Measurements from ENCODE around the gene FOXJ1.

Gene FOXJ1

DNA sequence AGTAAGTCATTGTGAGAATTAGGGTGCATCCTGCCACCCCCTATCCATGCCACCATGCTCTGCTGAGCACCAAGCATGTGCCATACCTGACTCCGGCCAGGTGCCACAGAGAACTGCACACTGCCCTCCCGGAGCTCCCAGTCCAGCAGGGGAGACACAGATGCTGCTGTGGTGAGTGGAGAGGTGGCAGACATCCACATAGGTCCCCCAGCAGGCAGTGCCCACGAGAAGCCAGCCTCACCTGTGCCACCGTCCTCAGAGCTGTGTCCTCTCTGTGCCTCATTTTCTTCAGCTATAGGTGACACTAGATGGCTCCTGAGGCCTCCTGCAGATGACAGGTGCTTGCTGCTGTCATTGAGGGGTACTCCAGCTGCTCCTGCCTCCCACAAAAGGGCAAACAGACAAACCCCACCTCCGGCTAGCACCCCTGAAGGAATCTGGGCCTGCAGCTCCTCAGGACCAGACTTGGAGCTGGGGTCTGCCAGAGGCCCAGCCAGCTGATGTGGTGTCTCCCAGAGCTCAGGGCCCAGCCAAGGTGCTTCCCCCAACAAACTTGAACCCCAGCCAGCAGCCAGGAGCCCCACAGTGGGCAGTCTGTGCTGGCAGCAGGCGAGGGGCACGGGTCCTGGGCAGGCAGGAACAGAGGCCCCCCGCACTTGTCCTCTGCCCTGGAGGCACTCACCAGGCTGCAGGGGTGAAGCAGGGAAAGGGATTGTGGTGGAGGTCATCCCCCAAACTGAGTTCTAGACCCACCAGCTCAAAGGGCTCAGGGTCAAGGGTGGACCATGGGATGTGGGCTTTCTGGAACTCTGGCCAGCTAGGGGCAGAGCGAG, 17.1 kb downstream of the FOXJ1 start:
- no peak for DNase-seq (ENCODE audit: low spot score)

- no peak for DNase-seq (ENCODE audit: low spot score)
Observed at GRCh38 chr17:76123191-76123499, 17.9 kb downstream of the FOXJ1 start.

- DNase-seq (ENCODE audit: low spot score) = no peak
Observed at GRCh38 chr17:76122431-76123190, 18.4 kb downstream of the FOXJ1 start.

DNA sequence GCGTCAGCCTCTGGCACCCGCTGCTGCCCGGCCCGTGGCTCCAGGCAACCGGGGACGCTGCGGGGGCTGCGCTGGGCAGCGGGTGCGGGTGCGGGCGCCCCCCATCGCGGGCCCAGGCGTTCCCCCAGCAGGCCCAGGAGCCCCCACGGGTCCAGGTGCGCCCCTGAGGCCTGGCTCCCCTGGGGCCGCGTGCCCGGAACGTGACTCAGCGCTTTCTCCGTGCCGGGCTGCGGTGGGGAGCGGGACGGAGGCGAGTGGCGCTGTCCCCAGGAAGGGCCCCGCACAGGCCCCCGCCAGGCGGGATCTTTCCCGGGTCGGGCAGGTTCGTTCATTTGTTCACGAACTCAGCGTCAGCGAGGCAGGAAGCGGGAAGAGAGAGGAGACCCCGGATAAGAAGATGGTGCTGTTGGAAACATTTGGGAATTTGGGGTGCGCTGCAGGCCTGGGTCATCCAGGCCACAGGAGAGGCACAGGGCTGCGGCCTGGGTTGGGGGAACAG, 19.1 kb downstream of the FOXJ1 start:
- no peak for DNase-seq (ENCODE audit: low spot score)

- no peak for DNase-seq (ENCODE audit: low spot score)
Observed at GRCh38 chr17:76120658-76121008, 20.4 kb downstream of the FOXJ1 start.

DNA sequence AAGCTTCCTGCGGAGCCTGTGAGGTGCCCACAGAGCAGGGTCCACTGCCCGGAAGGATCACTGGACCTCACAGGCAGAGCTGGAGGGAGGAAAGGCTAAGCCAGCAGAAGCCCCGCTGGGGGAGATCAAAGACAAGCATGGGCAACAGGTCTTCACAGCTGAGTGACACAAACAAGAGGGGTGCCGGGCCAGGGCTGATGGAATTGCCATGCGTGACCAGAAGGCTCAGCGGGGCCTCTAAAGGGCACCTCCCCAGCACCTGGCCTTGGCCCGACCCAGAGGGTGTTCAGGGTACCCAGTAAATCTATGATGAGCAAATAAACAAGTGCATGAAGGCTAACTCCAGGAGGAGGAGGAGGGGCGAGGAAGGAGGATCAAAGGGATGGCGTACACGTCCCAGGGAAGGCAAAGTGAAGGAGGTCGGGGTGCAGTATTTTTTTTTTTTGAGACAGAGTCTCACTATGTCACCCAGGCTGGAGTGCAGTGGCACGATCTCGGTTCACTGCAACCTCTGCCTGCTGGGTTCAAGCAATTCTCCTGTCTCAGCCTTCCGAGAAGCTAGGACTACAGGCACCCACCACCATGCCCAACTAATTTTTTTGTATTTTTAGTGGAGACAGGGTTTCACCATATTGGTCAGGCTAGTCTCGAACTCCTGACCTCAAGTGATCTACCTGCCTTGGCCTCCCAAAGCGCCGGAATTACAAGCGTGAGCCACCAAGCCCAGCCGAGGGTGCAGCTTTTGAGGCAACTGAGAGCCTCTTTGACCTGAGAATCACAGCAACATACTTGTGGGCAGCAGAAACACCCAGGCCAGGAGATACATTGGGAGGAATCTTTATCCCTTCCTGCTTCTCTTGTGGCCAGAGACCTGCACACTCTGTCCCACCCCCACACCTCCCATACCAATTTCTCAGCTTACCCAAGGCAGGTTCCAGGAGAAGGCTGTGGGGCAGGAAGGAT, 21.4 kb downstream of the FOXJ1 start:
- DNase-seq (ENCODE audit: low spot score) = no peak

DNA sequence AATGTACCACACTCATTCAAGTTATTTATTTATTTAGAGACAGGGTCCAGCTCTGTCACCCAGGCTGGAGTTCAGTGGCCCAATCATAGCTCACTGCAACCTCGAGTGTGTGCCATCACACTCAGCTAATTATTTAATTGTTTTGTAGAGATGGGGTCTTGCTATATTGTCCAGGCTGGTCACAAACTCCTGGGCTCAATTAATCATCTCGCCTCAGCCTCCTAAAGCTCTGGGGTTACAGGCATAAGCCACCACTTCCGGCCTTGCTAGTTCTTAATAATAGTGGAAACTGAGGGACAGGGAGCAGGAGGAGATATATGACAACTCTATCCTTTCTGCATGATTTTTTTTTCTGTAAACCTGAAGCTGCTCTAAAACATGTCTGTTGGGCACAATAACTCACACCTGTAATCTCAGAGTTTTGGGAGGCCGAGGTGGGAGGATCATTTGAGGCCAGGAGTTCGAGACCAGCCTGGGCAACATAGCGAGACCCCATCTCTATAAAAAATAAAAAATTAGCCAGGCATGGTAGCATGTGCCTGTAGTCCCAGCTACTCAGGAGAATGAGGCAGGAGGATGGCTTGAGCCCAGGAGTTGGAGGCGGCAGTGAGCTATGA, 25.8 kb downstream of the FOXJ1 start:
- no peak for DNase-seq (ENCODE audit: low spot score)

GRCh38 chr17:76111956-76112355, 29.1 kb downstream of the FOXJ1 start:
- DNase-seq (ENCODE audit: low spot score) = no peak

DNA sequence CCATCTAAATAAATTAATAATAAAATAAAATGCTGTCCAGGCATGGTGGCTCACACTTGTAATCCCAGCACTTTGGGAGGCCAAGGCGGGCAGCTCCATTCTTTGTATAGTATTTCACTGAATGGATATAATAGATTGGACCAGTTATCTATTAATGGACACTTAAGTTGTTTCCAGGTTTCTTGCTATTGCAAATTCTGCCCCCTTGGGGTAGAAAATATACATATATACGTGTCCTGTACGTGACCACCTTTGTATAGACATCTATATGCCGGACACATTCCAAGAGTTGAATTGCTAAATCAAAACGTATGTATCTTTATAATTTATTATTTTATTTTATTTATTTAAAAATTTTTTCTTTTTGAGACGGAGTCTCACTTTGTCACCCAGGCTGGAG, 33.5 kb downstream of the FOXJ1 start:
- DNase-seq (ENCODE audit: low spot score) = peak; percentile 18

DNA sequence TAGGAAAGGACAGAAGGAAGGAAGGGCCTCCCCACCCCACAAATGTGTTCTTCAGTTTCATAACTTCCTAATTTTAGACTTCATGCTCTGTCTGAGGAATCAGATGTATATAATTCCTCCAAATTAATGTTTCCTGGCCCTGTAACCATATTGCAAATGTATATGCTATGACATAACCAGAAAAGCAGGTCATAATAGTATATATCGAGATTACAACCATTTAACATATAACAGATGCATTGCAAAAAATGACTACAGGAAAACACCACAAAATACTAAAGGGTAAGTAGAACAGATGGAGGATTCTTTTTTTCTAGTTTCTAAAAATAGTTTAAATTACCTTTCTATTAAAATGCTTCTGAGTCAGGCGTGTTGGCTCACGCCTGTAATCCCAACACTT, 34.3 kb downstream of the FOXJ1 start:
- DNase-seq (ENCODE audit: low spot score) = no peak

DNA sequence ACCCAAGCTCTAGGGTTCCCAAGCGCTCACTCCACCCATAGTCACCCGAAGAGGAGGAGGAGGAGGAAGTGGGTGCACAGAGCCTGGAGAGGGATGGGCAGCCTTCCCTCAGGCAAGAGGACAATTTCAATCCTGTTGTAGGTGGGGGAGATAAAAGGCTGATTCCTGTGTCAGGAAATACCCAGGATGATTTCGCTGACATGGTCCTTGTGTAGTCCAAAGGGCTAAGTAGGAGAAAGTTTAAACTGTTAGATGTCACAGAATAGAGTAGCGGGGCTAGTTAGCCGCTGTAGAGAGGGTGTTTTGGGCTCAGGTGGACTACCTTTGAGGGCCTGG, 36.2 kb downstream of the FOXJ1 start:
- DNase-seq (ENCODE audit: low spot score) = no peak

DNA sequence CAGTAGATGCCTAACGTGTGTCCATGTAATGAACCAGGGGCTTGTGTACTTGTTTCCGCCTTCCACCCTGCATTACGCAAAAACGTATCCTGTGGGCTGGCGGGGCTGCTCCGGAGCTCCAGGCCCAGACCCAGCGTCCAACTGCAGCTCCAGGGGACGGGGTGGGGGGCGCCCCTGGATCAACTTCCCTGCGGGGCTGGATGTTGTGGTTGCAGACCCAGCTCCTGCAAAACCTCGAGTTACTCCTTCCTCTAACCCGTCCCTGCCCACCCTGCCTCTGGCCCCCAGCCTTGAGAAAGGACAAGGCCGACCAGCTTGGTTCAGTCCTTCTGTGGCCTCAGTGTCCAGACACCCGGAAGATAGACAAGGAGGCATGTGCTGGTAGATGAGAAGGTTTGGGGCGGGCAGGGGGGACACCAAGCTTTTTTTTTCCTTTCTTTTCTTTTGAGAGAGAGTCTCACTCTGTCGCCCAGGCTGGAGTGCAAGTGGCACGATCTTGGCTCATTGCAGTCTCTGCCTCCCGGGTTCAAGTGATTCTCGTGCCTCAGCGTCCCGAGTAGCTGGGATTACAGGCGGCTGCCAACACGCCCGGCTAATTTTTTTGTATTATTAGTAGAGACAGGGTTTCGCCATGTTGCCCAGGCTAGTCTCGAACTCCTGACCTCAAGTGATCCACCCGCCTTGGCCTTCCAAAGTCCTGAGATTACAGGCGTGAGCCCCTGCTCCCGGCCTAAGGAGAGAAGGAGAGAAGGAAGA, 36.7 kb downstream of the FOXJ1 start:
- no peak for DNase-seq (ENCODE audit: low spot score)

GRCh38 chr17:76103274-76104139, 37.5 kb downstream of the FOXJ1 start, which contains the start of gene EXOC7:
TSS of gene EXOC7 (minus strand) at chr17:76103787. CDS start at chr17:76103692, 95 bp downstream.
- DNase-seq (ENCODE audit: low spot score) = peak; percentile 94

DNA sequence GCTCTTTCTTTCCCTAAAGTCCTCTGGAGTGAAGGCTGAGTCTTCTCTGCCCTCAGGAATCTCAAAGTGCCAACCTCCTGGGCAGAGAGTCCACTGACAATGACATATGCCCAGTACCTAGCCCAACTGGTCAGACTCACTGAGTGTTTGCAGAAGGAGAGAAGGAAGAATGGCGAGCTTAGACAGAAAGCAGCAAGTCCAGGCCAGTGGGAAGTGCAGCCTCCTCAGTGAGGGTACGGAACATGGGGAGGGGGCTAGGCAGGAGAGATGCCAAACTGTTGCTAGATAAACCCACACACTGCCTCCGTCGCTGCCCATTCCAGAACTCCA, 38.1 kb downstream of the FOXJ1 start:
- no peak for DNase-seq (ENCODE audit: low spot score)

- DNase-seq (ENCODE audit: low spot score) = no peak
Observed at GRCh38 chr17:76097716-76098295, 43.2 kb downstream of the FOXJ1 start.

GRCh38 chr17:76095943-76096342, 45.1 kb downstream of the FOXJ1 start:
- no peak for DNase-seq (ENCODE audit: low spot score)

GRCh38 chr17:76094046-76094445, 47.0 kb downstream of the FOXJ1 start:
- no peak for DNase-seq (ENCODE audit: low spot score)

DNA sequence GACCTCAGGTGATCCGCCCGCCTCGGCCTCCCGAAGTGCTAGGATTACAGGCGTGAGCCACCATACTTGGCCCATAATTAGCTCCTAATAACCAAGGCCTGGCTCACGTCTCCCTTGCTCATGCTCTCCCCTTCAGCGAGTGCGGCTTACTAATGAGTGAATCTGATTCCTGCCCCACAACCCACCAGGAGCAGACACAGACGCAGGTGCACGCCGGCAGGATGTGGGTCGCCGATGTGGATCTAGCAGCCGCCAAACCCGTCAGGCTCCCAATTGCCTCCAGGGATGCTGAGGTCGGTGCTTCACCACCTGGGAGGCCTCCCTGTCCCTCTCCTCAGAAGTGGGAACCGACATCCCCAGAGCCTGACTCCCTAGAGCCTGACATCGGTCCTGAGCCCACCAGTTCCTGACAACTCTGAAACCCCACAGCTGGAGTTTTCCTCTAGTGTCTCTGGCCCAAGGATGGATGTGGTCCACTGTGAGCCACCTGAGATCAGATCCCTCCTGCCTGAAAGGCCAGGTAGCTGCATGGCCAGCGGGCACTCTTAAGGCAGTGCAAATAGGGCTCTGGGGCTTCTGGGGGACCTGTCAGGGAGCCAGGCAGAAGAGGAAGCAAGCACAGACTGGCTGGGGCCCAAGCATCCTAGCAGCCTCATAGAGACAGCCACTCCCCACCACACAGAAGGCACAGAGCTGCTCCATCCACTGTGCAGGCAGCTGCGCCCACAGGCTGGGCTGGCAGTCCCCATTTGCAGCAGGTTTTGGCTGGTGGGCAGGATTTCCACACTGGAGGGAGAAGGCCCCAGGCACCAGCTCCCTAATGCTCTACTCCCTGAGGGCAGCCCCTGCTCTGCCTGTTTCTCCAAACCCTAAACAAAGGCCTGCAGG, 48.3 kb downstream of the FOXJ1 start:
- no peak for DNase-seq (ENCODE audit: low spot score)
